BJ (cell line): ENCODE measurements around the gene TIPARP. TPM values are rescaled to one million over a fixed set of nuclear protein-coding genes. Genes with fewer than 3 reads are reported as not detected.

Experiments used
- CTCF ChIA-PET: fragments of 350-600 bp; formaldehyde crosslinking; extraction: SDS; loops from one replicate; lab custom pipeline; 2021; ENCODE audit warnings: antibody characterized with exemption, inconsistent platforms; lab: Yijun Ruan, JAX
- POLR2A ChIA-PET: fragments of 300-600 bp; sonication (Branson Sonifier 250); formaldehyde crosslinking; extraction: SDS; loops from one replicate; lab custom pipeline; 2021; ENCODE audit warnings: antibody characterized with exemption; lab: Charles Lee
- DNase-seq: peaks from one replicate; pipeline ENCODE4 v3.0.0-alpha.2; 2011; ENCODE audit warnings: low read depth
- H3K27me3 ChIP-seq: 2 replicates; pipeline ENCODE4 v1.6.0; 2011; ENCODE audit warnings: low read length; ENCODE audit not compliant: control insufficient read depth, insufficient read depth
- H3K36me3 ChIP-seq: 2 replicates; pipeline ENCODE4 v1.5.1; 2011; ENCODE audit warnings: low read length; ENCODE audit not compliant: control insufficient read depth, insufficient read depth
- H3K4me3 ChIP-seq: 2 replicates; pipeline ENCODE4 v1.5.1; 2011; ENCODE audit warnings: low read depth, mild to moderate bottlenecking, control low read depth, low read length
- CTCF ChIP-seq: IDR thresholded peaks from 2 replicates; pipeline ENCODE4 v1.5.1; 2011; ENCODE audit warnings: low read depth, mild to moderate bottlenecking, control low read depth, inconsistent platforms, low read length, moderate library complexity; ENCODE audit not compliant: insufficient read depth
- polyA plus RNA-seq: library from polyadenylated mRNA; depleted of rRNA; stranded (reverse); fragments of >200 nt; gene quantifications from 2 replicates; pipeline ENCODE4 v1.2.3, GENCODE V29; 2011

Gene TIPARP
- polyA plus RNA-seq, 1 experiment, result 23.0 TPM

- POLR2A ChIA-PET, result no interaction called here
- DNase-seq, result no peak
- Histone ChIP-seq H3K36me3 (peaks cover 4% of the 10 kb centered on the region), H3K27me3 (no peaks in the 10 kb centered on the region), H3K4me3 (no peak overlapping the region)
- no peak for TF ChIP-seq CTCF
- CTCF ChIA-PET, result no interaction called here
Observed at GRCh38 chr3:156718622-156719306, 44.4 kb downstream of the TIPARP start.

GRCh38 chr3:156720826-156721225 is 46.4 kb downstream of the TIPARP start:
- no peak for TF ChIP-seq CTCF
- H3K4me3 ChIP-seq, result no peak overlapping the region
- ChIA-PET CTCF (no interaction called here), POLR2A (no interaction called here)
- H3K36me3 ChIP-seq, result no peaks in the 10 kb centered on the region; the same call in 1 of the 2 replicates
- no peak for DNase-seq
- H3K27me3 ChIP-seq, result no peaks in the 10 kb centered on the region

GRCh38 chr3:156721687-156722618 is 47.6 kb downstream of the TIPARP start:
- DNase-seq, result no peak
- TF ChIP-seq CTCF, result no peak
- ChIA-PET POLR2A (interaction anchor here (0.5 to 0.7 kb wide), 2 partner anchors 11 to 48 kb away, joined by 3 read pairs; partner anchors contain the start of gene TIPARP), CTCF (interaction anchor here (1.2 kb wide), 2 partner anchors 13 to 21 kb away, joined by 3 to 4 read pairs; no protein-coding TSS in a partner anchor)
- Histone ChIP-seq H3K36me3 (no peaks in the 10 kb centered on the region), H3K27me3 (no peaks in the 10 kb centered on the region), H3K4me3 (no peak overlapping the region)

GRCh38 chr3:156723182-156723619 is 48.8 kb downstream of the TIPARP start:
- DNase-seq, result no peak
- CTCF ChIA-PET, result interaction anchor here (1.0 to 1.5 kb wide), 3 partner anchors 10 to 14 kb away, joined by 3 to 4 read pairs (median 3); no protein-coding TSS in a partner anchor
- Histone ChIP-seq H3K27me3 (no peaks in the 10 kb centered on the region), H3K4me3 (no peak overlapping the region), H3K36me3 (no peaks in the 10 kb centered on the region)
- no peak for TF ChIP-seq CTCF
- POLR2A ChIA-PET, result no interaction called here

- CTCF ChIA-PET, result no interaction called here
- POLR2A ChIA-PET, result no interaction called here
- no peak for DNase-seq
Observed at GRCh38 chr3:156725682-156726081, 51.3 kb downstream of the TIPARP start.

More at GRCh38 chr3:156725682-156726081, 51.3 kb downstream of the TIPARP start:
- no peak for TF ChIP-seq CTCF
- Histone ChIP-seq H3K36me3 (no peaks in the 10 kb centered on the region), H3K4me3 (no peak overlapping the region), H3K27me3 (no peaks in the 10 kb centered on the region)
